HEK293 (cell line): Measurements from ENCODE around the gene CUL1.

ENCODE experiments used
- CTCF ChIP-seq: fragments of 450-650 bp; formaldehyde crosslinking; IDR thresholded peaks from 2 replicates; pipeline ENCODE4 v1.5.1; 2016; ENCODE audit warnings: missing biosample characterization, missing genetic modification characterization
- REST ChIP-seq: fragments of 450-650 bp; formaldehyde crosslinking; IDR thresholded peaks from 2 replicates; pipeline ENCODE4 v1.5.1; 2016; ENCODE audit warnings: missing biosample characterization, missing genetic modification characterization
- ZBTB8A ChIP-seq: fragments of 450-650 bp; formaldehyde crosslinking; IDR thresholded peaks from 2 replicates; pipeline ENCODE4 v1.5.1; 2016; ENCODE audit warnings: missing biosample characterization, missing genetic modification characterization
- ZNF768 ChIP-seq: fragments of 450-650 bp; formaldehyde crosslinking; IDR thresholded peaks from 2 replicates; pipeline ENCODE4 v1.5.1; 2018; ENCODE audit warnings: missing biosample characterization, mild to moderate bottlenecking, missing genetic modification characterization

GRCh38 chr7:148670807-148671206, 27.9 kb upstream of the CUL1 start:
- TF ChIP-seq CTCF (no peak), ZNF768 (tag by site-specific recombination) (no peak), REST (tag by site-specific recombination) (no peak), ZBTB8A (tag by site-specific recombination) (no peak)
